Measurements from ENCODE around the gene HSPA9. TPM values are rescaled to one million over a fixed set of nuclear protein-coding genes. Genes with fewer than 3 reads are reported as not detected.

The HSPA9 gene
- total and polyA plus RNA-seq, 7 donors, result 75.1 to 244 (median 148) TPM

DNA sequence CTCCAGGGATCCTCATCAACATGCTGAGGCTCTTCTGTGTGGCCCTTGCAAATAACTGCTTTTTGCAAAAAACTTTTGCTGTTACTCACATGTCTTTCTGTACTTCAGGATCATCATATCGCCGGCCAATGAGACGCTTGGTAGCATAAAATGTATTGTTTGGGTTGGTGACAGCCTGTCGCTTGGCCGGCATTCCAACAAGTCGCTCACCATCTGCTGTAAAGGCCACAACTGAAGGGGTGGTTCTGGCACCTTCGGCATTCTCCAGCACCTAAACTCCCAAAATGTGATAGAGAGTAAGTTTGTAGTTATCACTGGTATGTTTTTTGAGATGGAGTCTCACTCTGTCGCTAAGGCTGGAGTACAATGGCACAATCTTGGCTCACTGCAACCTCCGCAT is 4.3 kb downstream of the HSPA9 start:
- 98% methylated on average over 9 of the region's 9 CpGs for whole genome bisulfite sequencing, 2 donors
- TF ChIP-seq POLR2AphosphoS5 (IDR thresholded peaks at IDR 0.05) (no peak), POLR2A (IDR thresholded peaks at IDR 0.05) (no peak), EP300 (IDR thresholded peaks at IDR 0.05) (no peak), CTCF (IDR thresholded peaks at IDR 0.05) (no peak)
- H3K4me3 ChIP-seq, result no peak overlapping the region
- H3K27me3 ChIP-seq, result no peaks in the 10 kb centered on the region
- H3K36me3 ChIP-seq, result peaks cover 53 to 79% (median 68%) of the 10 kb centered on the region in 4 donors
- intact Hi-C loops (cut with DNase I), result loop anchor here (10.0 kb wide), 2 partner anchors 154 to 624 kb away; partner anchors contain the start of gene SIL1
- no peak for DNase-seq
- H3K27ac ChIP-seq, result no peak overlapping the region
- H3K4me1 ChIP-seq, result peaks cover 0 to 25% (median 18%) of the 10 kb centered on the region in 4 donors
- no peaks in the 10 kb centered on the region for H3K9me3 ChIP-seq

DNA sequence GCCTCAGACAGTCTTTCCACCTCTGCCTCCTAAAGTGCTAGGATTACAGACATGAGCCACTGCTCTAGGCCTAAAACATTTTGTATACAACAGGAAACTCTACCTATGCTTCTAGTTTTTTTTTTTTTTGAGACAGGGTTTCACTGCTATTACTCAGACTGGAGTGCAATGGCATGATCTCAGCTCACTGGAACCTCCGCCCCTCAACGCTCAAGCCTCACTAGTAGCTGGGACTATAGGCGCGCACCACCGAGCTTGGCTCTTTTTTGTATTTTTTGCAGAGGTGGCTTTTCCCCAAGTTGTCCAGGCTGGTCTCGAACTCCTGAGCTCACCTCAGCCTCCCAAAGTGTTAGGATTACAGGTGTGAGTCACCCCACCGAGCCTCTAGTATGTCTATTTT is 5.4 kb downstream of the HSPA9 start:
- Histone ChIP-seq H3K9me3 (no peaks in the 10 kb centered on the region), H3K4me1 (peaks cover 0 to 25% (median 17%) of the 10 kb centered on the region in 4 donors), H3K36me3 (peaks cover 60 to 90% (median 78%) of the 10 kb centered on the region in 4 donors), H3K4me3 (no peak overlapping the region), H3K27ac (no peak overlapping the region), H3K27me3 (no peaks in the 10 kb centered on the region)
- TF ChIP-seq POLR2AphosphoS5 (IDR thresholded peaks at IDR 0.05) (no peak), EP300 (IDR thresholded peaks at IDR 0.05) (no peak), CTCF (IDR thresholded peaks at IDR 0.05) (no peak)
- 96% methylated on average over 7 of the region's 7 CpGs for WGBS, 2 donors
- intact Hi-C loops (cut with DNase I), result loop anchor here (10.0 kb wide), 2 partner anchors 155 to 625 kb away; partner anchors contain the start of gene SIL1
- no peak for DNase-seq

DNA sequence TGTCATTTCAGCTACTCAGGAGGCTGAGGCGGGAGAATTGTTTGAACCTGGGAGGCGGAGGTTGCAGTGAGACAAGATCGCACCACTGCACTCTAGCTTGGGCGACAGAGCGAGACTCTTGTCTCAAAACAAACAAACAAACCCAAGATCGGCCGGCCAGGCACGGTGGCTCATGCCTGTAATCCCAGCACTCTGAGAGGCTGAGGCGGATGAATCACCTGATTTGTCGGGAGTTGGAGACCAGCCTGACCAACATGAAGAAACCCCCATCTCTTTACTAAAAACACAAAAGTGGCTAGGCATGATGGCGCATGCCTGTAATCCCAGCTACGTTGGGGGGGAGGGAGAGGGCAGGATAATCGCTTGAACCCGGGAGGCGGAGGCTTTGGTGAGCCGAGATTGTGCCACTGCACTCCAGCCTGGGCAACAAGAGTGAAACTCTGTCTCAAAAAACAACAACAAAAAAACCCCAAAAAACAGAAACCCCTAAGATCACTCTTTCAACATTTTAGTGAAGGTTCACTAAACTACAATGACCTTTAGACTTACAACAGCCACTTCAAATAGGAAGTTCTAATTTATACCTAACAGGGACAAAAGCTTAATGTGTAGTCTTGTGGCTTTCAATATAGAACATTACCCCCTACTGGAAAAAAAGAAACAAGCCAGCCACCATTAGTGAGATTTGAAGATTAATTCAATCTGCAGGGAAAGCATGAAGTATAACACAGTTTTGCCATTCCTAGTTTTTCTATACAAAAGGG is 7.0 kb downstream of the HSPA9 start:
- intact Hi-C loops (cut with DNase I), result no loop called here
- H3K4me3 ChIP-seq, result no peak overlapping the region
- H3K9me3 ChIP-seq, result no peaks in the 10 kb centered on the region
- H3K27ac ChIP-seq, result no peak overlapping the region
- peaks cover 63 to 100% (median 81%) of the 10 kb centered on the region in 4 donors for H3K36me3 ChIP-seq
- no peaks in the 10 kb centered on the region for H3K27me3 ChIP-seq
- peaks cover 0 to 13% (median 8%) of the 10 kb centered on the region in 4 donors for H3K4me1 ChIP-seq
- TF ChIP-seq CTCF (IDR thresholded peaks at IDR 0.05) (no peak), POLR2A (IDR thresholded peaks at IDR 0.05) (no peak), EP300 (IDR thresholded peaks at IDR 0.05) (no peak), POLR2AphosphoS5 (IDR thresholded peaks at IDR 0.05) (no peak)
- 90 to 91% methylated on average over 16 of the region's 16 CpGs for WGBS, 2 donors
- DNase-seq, result no peak

- TF ChIP-seq POLR2AphosphoS5 (IDR thresholded peaks at IDR 0.05) (no peak), POLR2A (IDR thresholded peaks at IDR 0.05) (no peak)
- Histone ChIP-seq H3K4me3 (no peak overlapping the region), H3K4me1 (peaks cover 0 to 8% (median 2%) of the 10 kb centered on the region in 4 donors), H3K27ac (no peak overlapping the region), H3K36me3 (peaks cover 50 to 98% (median 68%) of the 10 kb centered on the region in 4 donors), H3K9me3 (no peaks in the 10 kb centered on the region), H3K27me3 (no peaks in the 10 kb centered on the region)
- DNase-seq, result no peak
- intact Hi-C loops (cut with DNase I), result no loop called here
- 76 to 85% methylated on average over 3 of the region's 3 CpGs for WGBS, 2 donors
Observed at GRCh38 chr5:138566792-138567191, 8.4 kb downstream of the HSPA9 start.

DNA sequence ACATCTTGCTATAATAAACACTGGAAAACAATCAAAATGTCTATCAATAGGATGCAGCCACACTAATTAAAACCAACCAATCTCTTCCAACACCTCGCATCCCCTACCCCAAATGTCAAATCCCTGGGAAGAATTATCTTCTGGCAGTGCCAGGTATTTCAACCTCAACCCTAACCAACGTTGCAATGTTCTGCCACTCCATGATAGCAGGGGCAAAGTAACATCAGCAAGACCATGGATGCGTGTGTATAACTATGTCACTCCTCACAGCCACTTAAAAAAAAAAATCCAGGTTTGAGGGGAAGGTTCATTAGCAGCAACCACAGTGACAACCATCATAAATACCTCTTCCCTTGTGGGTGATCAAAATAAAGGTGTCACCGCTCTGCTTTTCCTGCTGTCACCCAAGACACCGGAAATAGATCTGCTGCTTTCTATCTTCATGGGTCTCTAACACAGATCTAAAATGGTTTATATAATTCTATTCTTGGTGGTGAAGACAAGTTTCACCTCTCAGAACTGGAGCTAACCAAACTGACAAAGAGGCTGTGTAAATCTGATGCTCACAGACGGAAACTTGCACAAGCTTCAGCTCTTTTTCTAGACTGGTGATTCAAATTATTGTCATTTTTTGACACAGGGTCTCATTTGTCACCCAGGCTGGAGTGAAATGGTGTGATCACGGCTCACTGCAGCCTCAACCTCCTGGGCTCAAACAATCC is 9.9 kb downstream of the HSPA9 start:
- DNase-seq, result no peak
- Histone ChIP-seq H3K4me3 (no peak overlapping the region), H3K9me3 (no peaks in the 10 kb centered on the region), H3K27me3 (no peaks in the 10 kb centered on the region), H3K4me1 (peaks cover 0 to 8% (median 2%) of the 10 kb centered on the region in 4 donors), H3K27ac (no peak overlapping the region), H3K36me3 (peaks cover 52 to 98% (median 71%) of the 10 kb centered on the region in 4 donors)
- 82 to 83% methylated on average over 7 of the region's 7 CpGs for WGBS, 2 donors
- TF ChIP-seq POLR2A (IDR thresholded peaks at IDR 0.05), result no peak
- no peak for TF ChIP-seq EP300 (IDR thresholded peaks at IDR 0.05)
- no peak for TF ChIP-seq POLR2AphosphoS5 (IDR thresholded peaks at IDR 0.05)
- no peak for TF ChIP-seq CTCF (IDR thresholded peaks at IDR 0.05)
- intact Hi-C loops (cut with DNase I), result no loop called here

Data from sigmoid colon (tissue), 7 donors.